ENCODE measurements around the gene TOX2.

The TOX2 gene

DNA sequence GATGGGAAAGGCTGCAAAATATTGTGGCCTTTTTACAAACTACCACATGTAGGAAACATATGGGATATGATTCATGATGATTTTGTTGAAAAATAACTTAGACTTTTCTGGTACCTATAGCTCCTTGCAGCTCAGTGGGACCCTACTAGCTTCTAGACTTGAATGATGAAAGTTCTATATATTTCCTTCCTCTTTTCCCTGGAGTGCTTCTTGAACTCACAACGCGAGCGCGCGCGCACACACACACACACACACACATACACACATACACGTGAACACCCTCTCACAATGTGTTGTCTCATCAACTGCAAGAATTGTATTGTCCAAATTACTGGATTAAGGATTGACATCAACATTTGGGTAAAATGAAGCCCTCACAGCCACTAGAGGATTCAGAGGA, 61.9 kb downstream of the TOX2 start:
- DNase-seq (ENCODE audit: low read depth) = no peak

DNA sequence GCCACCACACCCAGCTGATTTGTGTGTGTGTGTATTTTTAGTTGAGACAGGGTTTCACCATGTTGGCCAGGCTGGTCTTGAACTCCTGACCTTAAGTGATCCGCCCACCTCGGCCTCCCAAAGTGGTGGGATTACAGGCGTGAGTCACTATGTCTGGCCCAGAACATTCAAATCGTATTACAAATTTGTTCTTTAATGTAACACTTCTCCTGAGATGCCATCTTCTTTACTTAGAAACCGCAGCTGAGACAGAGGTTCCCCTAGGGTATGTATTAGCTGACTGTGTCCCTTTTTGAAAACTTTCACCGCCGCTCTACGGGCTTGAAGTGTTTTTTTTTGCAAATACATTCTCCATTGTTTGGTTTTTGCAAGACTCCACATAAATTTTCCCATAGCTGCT, 62.6 kb downstream of the TOX2 start:
- DNase-seq (ENCODE audit: low read depth) = no peak

DNA sequence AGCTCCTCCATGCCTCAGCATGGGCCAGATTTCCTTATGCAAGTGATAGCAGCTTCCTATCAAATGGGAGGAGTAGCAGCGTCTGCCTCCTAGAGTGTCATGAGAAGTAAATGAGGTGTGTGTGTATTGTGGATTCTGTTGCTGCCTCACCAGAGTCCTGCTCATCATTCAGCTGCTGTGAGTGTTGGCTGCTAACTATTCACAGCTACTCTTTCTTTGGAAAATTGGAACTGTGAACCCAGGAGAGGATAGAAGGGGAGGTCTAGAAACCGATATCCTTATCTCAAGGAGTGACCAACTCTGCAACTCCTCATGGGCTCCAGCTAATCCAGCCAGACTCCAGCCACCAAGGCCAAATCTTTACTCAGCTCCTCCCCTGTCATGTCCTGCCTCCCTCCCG, 63.3 kb downstream of the TOX2 start:
- no peak for DNase-seq (ENCODE audit: low read depth)

DNA sequence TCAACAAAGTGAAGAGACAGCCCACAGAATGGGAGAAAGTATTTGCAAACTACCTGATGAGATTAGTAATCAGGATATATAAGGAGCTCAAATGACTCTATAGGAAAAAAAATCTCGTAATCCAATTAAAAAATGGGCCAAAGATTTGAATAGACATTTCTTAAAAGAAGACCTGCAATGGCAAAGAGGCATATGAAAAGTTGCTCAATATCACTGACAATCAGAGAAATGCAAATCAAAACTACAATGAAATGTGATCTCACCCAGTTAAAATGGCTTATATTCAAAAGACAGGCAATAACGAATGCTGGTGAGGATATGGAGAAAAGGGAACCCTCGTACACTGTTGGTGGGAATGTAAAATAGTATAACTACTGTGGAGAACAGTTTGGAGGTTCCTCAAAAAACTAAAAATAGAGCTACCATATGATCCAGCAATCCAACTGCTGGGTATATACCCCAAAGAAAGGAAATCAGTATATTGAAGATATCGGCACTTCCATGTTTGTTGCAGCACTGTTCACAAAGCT, 65.0 kb downstream of the TOX2 start:
- DNase-seq (ENCODE audit: low read depth) = no peak

DNA sequence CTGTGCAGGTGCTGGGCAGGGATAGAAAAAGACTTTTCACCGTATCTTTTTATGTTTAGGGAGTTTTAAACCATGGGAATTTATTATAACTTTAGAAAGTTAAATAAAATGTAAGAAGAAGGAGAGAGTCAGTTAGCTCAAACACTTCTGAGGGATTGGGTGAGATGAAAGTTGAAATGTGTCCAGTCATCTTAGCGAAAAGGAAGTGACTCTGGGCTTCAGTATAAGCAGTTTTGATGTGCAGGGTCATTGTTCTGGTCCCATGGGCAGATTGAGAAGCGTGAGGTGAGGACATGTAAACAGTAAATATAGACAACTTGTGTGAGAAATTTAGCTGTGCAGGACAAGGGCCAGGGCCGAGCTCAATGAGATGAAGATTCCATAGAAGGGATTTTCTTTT, 66.9 kb downstream of the TOX2 start:
- no peak for DNase-seq (ENCODE audit: low read depth)

DNA sequence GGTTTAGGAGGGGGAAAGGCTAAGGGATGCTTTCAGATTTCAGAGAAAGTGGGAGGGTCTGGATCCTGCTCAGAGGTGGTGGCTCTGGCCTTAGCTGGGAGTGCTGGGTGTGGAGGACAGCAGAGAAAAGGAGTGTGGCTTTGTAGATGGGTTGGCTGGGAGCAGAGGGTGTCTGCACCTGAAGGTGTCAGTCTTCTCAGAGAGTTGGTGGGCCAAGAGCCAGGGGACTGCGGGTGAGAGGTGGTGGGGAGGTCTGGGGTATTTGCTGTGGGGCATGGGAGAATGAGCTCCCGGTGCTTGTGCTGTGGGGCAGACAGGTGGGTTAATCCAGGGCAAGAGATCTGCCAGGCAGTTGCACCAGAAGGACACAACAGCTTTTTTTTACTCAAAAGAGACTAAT, 67.4 kb downstream of the TOX2 start:
- DNase-seq (ENCODE audit: low read depth) = no peak

DNA sequence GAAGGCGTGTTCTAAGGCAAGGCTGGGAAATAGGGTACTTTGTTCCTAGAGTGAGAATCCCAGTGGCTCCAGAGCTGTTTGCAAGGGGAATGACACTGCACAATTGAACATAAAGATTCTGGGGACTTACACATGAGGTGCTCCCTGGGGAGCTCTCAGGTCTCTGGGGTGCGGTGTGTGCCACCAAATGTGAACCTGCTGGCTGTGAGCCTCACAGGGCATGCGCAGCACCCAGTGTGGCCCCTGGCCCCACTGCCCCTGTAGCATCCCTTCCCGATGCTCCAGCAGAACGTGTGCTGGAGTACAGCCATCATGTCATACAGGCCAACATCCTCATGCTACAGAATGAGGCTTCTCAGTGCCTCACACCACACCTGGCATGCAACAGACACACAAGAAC, 68.2 kb downstream of the TOX2 start:
- no peak for DNase-seq (ENCODE audit: low read depth)

DNA sequence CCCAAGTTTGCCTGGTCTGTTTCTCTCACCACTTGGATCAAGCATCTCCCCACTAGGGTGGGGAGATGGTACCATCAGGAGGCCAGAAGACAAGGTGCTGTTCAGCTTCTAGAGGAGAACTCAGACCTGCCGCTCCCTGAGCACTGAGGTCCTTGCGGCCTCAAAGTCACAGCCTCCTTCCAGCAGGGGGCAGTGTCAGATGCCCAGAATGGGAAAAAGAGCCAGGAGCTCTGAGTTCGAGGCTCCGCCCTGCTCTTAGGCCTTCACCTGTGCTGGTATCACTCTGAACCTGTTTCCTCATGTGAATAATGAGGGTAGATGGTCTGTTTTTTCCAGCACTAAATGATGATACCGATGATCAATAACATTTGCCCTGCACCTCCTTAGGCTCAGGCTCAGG, 68.7 kb downstream of the TOX2 start:
- DNase-seq (ENCODE audit: low read depth) = peak; percentile 32

DNA sequence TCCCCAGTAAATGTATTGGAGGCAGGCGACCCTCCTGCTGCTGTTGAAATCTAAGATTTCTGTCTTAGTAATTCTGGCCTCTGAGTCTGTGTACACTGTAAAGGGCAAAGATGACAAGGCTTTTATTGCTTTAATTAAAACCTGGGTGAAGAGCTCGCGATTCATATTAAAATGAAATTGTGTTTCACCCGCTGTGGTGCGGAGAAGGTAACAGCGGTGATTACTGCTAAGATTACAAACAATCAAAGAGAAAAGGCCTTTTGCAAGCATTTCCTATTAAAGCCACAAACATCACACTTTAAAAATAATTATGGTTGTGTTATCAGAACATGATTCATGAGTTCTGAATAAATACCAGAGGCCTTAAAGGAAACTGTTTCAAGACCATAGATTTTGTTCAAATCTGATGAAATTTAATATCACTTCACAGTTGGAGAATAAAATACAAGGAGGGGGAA, 69.3 kb downstream of the TOX2 start:
- no peak for DNase-seq (ENCODE audit: low read depth)

DNA sequence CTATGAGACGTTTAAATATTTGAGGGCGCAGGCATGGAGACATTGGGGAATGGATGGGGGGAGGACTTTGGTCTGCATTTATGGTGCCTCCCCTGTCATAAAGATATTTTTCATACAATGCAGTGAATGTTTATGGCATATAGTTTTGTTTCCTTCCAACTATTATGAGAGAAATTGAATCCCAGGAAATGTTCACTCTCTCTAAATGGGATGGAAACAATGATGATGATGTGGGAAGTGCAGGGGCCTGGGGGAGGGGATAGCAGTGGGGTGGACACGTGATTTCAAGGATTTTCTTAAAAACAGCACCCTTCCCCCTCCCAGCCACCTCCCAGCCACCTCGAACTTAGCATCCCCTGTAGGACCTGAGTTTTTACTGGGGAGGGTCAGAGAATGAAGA, 69.9 kb downstream of the TOX2 start:
- no peak for DNase-seq (ENCODE audit: low read depth)

DNA sequence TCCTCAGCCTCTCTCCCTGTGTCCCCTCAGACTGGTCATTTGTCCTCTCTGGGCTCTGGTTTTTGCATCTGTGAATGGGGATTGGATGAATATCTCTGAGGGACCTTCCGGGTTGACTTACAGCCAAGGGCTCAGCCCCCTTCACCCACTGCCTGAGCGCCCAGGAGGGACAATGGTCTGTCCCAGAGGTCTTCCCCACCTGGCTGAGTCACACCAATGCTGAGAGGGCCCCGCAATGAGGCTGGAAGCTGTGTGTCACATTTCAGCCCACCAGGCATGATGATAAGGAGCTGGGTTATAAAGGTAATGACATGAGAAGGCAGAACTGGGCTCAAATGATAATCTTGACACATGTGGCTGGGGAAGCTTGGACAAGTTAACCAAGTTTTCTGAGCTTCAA, 70.5 kb downstream of the TOX2 start:
- no peak for DNase-seq (ENCODE audit: low read depth)

DNA sequence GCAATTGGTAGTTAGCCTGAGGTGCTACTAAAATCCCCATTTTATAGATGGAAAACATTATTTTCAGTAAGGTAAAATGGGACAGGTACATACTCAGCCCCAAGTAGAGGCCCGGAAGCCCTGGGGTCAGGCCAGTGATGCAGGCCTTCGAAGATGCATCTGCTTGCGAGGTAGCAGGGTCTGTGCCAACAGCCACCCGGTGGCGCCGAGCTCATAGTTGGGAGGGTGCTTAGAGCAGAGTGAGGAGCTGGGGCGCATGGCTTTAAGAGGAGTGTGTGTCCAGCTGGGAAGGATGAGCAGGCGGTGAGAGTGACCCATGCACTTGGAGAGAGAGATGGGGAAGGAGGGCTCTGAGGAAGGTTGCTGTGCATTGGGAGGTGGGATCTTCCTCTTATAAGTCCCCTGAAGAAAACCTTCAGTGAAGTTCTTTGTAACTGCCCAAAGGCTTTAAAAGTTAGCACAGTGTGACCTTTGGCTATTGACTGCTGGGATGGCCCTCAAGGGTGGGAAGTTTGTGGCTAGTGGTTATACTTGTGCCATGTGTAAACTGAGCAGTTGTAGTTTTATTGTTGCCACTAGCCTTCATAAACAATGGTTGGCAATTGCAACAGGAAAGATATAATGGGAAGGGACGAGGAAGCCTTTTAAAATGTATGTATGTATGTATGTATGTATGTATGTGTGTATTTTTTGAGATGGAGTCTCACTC, 71.1 kb downstream of the TOX2 start:
- DNase-seq (ENCODE audit: low read depth) = no peak

DNA sequence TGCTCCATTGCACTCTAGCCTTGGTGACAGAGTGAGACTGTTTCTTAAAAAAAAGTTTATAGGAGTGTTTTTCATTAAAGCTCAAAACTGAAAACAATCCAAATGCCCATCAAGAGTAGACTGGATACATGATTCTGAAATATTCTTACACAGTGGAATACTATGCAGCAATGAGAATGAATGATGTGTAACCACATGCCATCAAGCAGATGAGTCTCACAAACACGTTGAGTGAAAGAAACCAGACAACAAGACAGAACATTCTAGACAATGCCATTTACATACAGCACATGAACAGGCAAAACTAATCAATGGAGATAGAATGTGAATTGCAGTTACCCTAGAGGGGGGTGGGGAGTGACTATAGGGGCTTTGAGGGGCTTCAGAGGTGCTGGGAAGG, 72.4 kb downstream of the TOX2 start:
- no peak for DNase-seq (ENCODE audit: low read depth)

DNA sequence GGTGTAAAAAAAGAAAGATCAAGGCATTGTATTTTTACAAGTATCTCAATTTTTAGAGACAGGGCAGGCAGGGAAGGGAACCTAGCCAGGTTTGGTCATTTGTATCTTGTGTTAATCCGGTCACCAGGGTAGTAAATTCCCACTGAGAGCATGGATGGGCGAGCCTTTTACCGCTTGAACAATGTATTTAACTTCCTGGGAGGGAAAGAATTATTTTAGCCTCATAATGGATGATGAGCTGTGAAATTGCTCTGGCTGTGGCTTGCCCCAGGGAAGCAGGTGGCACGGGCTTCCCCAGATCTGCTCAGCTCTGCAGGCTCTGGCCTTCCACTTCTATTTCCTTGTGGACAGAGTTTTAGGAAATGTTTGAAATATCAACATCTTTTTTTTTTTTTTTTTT, 72.9 kb downstream of the TOX2 start:
- no peak for DNase-seq (ENCODE audit: low read depth)

DNA sequence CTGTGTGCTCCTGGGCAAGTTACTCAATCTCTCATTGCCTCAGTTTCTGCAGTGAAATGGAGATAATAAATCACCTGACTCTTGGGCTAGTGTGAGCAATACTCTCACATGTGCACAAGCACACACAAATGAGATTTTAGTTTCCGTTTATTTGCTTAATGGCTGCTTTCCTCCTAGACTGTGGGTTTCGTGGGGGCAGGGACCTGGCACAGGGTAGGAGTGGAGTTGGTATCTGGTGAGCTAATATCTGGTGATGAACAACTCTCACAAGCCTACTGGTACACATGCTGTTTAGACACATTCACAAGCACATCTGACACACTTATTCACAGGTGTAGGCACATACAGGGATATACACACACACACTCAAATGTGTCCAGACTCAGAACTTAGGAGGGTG, 73.8 kb downstream of the TOX2 start:
- DNase-seq (ENCODE audit: low read depth) = no peak

DNA sequence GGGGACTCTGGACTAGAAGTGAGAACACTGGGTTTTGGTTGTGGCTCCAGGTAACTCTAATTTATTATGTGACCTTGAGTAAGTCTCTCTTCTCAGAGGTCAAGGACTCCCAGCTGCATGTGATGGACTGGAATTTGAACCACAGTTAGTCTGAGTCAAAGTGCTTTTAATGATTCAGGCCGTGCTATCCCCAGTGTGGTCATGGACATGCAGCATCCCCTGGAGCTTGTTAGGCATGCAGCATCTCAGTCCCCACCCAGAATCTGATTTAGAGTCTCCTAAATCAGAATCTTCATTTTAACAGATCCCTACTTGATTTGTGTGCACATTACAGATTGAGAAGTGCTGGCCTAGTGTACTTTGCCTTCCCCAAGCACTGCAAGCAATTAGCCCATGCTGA, 74.2 kb downstream of the TOX2 start:
- DNase-seq (ENCODE audit: low read depth) = peak; percentile 71

DNA sequence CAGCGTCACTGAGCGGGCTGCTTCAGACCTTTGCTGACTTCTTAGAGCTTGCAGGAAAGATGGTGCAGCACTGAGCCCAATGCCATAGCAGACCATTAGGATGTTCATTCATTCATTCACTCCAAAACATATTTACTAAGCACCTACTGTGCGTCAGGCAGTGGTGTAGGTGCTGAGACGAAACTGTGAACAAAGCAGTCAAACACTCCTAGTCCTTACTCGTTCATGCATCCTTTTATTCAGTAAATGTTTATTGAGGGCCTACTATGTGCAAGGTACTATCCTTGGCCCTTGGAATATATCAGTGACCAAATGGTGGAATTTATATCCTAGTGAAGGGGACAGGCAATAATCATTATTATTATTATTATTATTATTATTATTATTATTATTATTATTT, 76.6 kb downstream of the TOX2 start:
- DNase-seq (ENCODE audit: low read depth) = no peak

DNA sequence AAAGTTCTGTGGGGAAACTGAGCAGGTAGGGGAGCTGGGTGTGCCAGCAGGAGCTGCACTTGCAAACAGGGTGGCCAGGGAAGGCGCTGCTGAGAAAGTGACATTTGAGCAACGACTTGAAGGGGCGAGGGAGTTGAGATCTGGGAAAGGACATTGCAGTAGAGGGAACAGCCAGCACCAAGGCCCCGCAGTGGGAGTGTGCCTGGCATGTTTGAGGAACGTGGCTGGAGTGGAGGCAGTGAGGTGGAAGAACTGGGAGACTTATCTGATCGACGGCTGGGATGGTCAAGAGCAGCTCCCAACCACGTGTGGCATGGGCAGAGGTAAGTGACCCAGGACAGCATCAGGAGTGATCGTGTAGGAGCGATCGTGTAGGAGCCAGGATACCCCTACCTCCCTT, 77.3 kb downstream of the TOX2 start:
- no peak for DNase-seq (ENCODE audit: low read depth)

DNA sequence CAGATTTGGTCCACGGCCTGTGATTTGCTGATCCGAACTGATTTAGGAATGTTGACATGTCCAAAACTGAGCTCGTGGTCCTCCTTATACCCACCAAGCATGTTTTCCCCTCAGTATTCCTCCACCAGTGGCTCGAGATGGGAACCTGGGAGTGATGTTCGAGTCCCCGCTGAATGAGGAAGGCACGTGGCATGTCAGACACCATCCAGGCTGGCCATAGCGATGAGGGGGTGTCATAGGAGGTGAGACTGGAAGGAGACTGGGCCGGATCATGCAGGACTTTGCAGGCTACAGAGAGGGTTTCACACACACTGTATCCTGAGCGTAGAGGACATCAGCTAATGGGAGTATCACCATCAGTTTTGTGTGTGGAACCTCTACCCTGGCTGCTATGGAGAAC, 78.2 kb downstream of the TOX2 start:
- DNase-seq (ENCODE audit: low read depth) = no peak

DNA sequence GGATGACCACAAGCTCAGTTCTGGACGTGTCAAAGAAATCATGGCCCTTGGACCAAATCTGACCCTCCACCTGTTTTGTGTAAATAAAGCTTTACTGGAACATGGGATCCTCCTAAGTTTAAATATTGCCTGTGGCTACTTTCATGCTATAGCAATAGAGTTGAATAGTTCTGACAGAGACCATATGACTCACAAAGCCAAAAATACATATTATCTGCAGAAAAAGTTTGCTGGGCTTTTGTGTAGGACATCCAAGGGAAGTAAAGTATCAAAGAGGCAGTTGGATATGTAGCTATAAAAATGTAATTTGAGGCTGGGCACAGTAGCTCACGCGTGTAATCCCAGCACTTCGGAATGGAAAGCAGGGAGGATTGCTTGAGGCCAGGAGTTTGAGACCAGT, 78.9 kb downstream of the TOX2 start:
- DNase-seq (ENCODE audit: low read depth) = peak; percentile 50

DNA sequence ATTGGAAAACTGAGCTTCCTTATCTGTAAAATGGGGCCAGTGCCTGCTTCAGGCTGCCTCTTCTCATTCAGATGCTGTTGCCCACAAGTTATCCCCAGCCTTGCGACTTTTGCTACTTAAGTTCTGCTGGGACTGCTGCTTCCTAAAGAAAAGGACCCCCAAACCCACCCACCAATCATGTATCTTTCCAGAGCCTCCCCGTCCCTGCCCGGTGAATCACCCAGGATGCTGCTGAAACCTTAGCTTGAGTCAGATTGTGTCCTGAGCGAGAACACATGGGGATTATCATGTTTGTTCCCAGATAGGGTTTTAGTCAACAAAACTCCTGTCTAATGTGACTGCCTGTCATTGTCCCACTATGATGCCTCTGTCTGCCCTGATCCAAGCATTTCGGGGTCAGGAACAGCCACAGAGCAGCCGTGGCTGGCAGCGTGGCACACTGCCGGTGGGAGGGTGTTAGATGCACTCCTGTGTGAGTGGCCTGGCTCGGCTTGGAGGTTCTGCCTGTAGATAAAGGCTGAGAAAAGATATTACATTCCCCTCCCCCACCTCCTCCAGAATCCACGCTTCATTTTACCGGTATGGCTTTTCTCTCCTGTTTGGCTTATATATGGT, 79.9 kb downstream of the TOX2 start:
- peak; percentile 85 for DNase-seq (ENCODE audit: low read depth)

DNA sequence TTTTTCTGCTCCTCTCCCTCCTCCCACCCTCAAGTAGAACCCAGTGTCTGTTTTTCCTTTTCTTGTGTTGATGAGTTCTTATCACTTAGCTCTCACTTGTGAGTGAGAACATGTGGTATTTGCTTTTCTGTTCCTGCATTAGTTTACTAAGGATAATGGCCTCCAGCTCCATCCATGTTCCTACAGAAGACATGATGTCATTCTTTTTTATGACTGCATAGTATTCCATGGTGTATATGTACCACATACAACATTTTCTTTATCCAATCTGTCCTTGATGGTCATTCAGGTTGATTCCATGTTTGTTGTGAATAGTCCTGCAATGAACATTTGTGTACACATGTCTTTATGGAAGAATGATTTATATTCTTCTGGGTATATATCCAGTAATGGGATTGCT, 81.0 kb downstream of the TOX2 start:
- DNase-seq (ENCODE audit: low read depth) = no peak

DNA sequence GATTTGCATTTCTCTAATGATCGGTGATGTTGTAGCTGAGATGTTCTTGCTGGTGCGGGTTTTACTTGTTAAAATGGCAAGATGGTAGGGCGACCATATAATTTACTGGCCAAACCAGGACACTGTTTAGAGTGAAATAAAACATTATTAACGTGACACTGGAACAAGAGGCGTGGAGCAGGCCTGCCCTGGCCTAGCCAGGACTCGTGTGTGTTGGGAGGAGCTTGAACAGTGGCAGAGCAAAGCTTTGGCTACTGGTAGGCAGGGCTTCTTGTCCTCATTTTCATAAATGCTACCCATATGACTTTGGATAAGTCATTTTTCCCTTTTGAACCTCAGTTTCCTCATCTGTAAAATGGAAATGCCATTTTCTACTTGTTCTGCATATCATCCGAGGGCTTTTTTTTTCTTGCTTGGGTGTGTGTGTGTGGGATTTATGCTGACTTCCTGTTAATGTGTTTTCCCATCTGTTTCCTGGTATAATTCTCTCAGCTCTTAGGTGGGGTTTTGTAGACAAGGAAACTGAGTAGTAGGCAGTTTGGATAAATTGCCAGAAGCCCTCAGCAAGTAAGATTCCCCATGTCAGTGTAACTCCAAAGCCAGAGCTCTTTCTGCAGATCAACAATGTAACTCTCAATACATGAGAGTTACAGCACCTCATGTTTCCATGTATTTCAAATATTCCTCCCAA, 81.7 kb downstream of the TOX2 start:
- DNase-seq (ENCODE audit: low read depth) = no peak

All from ELR (cell line).